ENCODE data around the gene TBC1D3L. TPM values are rescaled to one million over a fixed set of nuclear protein-coding genes. Genes with fewer than 3 reads are reported as not detected.
"Not testable (repeated sequence)": the region's sequence is repeated elsewhere in the genome, so short reads cannot be mapped to it uniquely, and the experiment has no call there.

The TBC1D3L gene
- 10.4 TPM for total RNA-seq

- not testable (repeated sequence) for DNase-seq (ENCODE audit: low spot score)
These were observed at the start of gene TBC1D3L for GRCh38 chr17:37988960-37989359. TBC1D3L (minus strand) TSS chr17:37989060; CDS start chr17:37987520, 1,540 bp downstream.

DNA sequence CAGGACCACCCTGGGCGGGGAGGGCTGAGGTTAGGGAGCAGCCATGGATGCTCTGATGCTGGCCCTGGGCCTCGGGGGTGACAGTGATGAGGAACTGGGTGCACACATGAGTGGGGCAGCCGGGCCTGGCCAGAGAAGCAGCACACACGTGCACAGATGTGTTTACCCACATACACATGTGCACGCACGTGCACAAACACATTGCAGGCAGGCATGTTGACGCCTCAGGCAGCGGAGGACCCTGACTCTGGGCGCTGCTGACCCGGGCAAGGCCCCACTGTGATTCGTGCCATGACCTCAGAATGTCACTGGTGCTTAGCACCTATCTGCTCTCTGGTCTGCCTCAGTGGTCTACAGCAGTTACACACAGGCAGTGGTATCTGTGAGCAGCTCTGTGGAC is 14.8 kb upstream of the TBC1D3L start, which contains the start of gene TBC1D3D:
TSS of gene TBC1D3D (plus strand) at position 301 of the 400 bp plus-strand sequence. CDS start 1,585 bp downstream, outside the sequence.
- DNase-seq (ENCODE audit: low spot score); ATAC-seq: not testable (repeated sequence)

More at GRCh38 chr17:37988960-37989359, at the start of gene TBC1D3L:
- ATAC-seq: not testable (repeated sequence)

Other genes with a start within 250 kb of the TBC1D3L start
- gene HNF1B, start 244.0 kb downstream of the TBC1D3L start, total RNA-seq: 8.4 TPM
- gene TBC1D3K, start 64.6 kb downstream of the TBC1D3L start, total RNA-seq: not detected
- 0.33 TPM for gene TBC1D3D, start 14.9 kb upstream of the TBC1D3L start, total RNA-seq
- gene TBC1D3C, start 79.6 kb upstream of the TBC1D3L start, total RNA-seq: 0.18 TPM
- gene TBC1D3E, start 138.9 kb upstream of the TBC1D3L start, total RNA-seq: not detected
- not detected for gene TBC1D3, start 203.5 kb upstream of the TBC1D3L start, total RNA-seq

Data from left lobe of liver (tissue), 2 donors.